GM21529 (cell line): ENCODE data around the gene DNAJB11.
"Not testable (repeated sequence)": the region's sequence is repeated elsewhere in the genome, so short reads cannot be mapped to it uniquely, and the experiment has no call there.

Experiments
- ATAC-seq: cut with Tn5 transposase; IDR thresholded peaks from one replicate; pipeline ENCODE4 v1.9.1; 2021; ENCODE audit not compliant: unreplicated experiment

Gene DNAJB11

DNA sequence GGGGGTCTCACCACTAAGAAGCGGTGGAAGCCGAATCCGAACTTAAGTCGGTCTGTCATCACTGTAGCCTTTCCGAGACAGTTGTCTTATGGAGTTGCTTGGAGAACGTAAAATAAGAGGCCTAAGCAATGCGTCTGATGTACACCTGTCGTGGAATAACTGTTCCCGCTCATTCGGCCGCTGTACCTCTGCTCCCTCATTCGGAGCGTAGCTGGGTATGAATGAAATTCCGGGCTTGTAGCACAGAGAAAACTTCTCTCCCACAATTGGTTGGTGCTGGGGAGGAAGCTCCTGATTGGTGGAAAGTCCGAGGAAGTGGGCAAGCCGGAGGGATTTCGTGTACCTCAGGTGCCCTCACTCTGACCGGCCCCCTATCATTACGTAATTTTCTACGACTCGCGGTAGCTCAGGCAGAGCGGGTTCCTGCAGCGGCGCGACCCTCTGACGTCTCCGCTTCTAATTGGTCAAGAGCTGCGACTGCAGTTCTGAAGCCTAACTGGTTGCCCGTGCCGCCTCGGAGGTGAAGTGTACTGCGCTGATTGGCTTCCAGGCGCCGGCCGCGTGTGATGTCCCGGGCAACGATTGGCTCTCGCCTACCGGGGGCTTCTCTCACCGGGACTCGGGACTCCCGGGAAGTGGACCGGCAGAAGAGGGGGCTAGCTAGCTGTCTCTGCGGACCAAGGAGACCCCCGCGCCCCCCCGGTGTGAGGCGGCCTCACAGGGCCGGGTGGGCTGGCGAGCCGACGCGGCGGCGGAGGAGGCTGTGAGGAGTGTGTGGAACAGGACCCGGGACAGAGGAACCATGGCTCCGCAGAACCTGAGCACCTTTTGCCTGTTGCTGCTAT lies at the start of gene DNAJB11:
Gene DNAJB11 (plus strand): TSS at position 625 of the 845 bp plus-strand sequence. CDS start 178 bp downstream, at position 803.
- peak; percentile 91 for ATAC-seq

DNA sequence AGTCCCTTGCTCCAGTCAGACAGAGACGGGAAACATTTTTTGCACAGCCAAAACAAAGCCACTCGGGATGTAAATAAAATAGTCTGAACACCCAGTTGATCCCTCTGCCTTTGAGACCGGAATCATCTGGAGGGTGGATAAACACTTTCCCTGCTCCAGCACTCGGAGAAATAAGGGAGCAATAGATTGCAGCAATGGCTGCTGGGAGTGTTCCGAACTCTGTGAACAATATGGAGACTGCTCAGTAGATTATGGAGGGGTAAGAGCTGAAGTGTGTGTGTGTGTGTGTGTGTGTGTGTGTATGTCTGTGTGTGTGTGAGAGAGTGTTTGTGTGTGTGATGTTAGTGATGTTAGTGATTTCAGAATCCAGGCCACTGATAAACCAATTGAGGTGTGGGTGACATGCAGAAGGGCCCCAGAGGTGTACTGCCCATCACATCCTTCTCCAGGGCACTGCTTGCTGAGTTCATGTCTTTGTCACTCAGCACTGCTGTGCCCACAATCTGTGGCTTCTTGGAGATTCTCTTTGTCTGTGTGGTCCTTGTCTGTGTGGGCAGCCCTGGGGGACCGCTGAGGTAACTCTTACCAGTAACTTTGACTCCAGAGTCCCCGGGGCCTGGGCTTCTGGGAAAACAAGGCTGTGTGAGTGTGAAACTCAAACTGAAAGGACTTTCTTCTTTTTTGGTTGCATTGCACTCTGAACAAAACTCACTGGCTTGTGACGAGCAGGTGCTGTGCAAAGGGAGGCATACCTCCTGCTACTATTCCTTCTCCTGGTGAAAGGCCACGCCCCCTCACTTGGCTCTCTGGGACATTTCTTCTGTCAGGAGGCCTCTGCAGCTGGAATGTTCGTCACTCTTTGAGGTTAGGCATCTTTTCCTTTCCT lies 49.3 kb upstream of the DNAJB11 start:
- peak; percentile 69 for ATAC-seq

DNA sequence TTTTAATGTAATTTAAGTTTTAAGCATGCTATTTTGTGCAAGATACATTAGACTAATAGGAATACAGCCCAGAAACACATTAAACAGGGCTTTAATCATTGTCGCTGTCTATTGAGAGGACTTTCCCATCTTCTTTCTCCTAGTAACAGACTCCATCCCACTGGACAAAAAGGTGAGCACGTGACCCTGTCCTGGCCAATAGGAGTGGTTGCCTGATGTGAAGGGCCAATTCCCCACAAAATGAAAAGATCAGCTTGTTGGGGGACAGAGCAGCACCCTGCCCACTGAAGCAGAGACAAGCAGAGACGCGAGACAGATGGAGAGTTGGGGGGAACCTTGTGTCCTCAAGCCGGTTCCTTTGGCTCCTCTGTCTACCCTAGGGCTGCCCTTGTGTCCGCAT lies 47.5 kb upstream of the DNAJB11 start:
- ATAC-seq, result no peak

DNA sequence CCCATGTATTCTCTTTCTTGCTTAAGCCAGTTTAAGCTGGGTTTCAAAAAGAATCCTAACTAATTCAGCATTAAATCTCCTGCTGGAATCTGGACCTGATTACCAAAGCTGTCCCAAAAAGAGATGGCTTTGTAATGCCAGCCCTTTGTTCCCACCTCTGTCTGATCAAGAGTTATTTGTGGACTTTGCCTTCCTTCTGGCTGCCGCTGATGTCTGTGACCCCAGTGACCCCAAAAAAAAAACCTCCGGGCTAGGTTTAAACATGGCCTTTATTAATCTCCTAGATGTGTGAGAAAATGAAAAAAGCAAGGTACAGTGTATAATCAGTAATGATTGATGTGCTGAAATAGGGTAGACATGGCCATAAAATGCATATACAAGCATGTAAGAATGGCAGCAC lies 47.1 kb upstream of the DNAJB11 start:
- ATAC-seq, result no peak

- no peak for ATAC-seq
Measured at GRCh38 chr3:186524616-186525015, 45.9 kb upstream of the DNAJB11 start.

DNA sequence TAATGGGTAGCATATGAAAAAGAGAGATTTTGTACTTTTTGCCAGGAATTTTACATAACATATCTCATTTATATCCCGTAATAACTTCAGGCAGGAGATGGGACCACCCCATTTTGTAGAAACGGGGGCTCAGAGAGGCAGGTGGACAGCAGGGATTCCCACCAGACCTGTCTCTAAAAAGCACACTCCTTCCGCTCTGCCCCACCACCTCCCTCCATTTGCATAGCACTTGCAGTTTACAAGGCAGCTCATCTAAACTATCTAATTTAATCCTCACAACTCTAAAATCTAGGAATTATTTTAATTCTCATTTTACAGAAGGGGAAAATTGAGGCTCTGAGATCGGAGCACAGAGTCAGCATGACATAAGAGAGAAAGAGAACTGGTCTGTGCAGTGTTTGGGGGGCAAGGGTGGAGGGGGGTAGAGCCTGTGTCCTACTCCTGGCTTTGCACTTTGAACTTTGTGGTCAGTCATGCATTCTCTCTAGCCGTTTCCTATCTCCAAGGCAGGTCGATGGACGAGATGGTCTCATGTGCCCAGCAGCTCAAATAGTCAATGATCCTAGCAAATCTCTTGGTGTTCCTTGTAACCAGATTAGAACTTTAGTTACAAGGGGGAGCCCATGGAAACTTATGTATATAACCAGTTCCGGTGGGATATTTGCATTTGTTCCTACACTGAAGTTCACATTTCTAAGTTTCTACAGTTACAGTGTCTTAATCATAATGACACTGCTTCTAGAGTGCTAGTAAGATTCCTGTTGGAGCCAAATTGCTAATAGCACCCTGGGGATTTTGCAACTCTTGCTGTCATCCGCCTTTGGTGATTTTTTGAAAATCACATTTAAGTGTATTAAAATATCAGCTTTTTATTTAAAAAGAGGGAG lies 44.9 kb upstream of the DNAJB11 start:
- ATAC-seq, result no peak

DNA sequence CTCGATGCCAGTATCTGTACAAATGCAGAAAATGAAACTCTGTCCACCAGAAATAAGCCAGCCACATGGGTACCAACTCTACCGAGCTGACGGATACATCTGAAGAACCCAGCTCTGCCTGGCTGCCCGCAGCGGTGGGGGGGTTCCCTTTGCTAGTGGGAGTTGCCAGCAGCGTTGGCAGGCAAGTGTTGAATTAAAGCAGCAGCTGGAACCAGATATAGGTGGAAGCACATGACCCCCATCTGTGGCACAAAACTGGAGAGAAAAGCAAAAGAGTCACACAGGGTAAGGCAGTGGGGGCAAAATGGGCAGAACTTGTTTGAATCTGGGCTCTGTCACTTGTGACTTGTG lies 44.3 kb upstream of the DNAJB11 start:
- ATAC-seq, result no peak

- ATAC-seq, result no peak
Measured at GRCh38 chr3:186529201-186529999, 41.1 kb upstream of the DNAJB11 start.

DNA sequence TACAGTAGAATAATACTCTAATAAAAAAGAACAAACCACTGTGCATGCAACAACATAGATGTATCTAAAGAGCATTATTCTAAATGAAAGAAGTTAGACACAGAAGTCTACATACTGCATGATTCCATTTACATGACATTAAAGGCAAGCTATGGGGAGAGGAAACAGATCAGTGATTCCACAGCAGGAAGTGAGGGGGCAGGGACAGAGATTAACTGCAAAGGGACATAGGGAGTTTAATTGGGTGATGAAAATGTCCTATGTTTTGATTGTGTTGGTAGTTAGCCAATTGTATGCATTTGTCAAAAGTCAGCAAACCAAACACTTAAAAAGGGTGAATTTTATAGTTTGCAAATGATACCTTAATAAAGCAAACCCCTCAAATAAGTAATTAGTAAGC lies 40.1 kb upstream of the DNAJB11 start:
- no peak for ATAC-seq

- ATAC-seq, result not testable (repeated sequence)
Measured at GRCh38 chr3:186531694-186532093, 38.8 kb upstream of the DNAJB11 start.

DNA sequence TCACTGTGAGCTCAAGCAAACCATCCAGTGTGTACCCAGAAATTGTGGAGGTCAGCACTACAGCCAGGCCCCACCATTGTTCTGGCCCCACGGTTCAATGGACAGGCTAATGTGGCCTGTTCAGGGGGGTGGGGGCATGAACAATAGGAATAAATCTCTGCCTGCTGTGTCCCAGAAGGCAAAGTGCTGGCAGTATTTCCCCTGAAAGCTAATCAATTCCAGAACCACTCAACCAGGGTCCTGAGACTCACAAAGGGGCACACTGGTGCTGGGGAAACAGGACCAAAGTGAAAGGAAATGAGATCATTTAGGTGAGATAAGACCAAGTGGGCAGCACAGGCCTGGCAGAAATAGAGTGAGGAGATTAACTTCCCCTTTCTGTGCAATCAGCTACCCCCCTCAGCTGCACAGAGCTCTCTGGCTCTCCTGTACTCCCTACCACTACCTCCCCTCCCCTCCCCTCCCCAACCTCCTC lies 37.9 kb upstream of the DNAJB11 start:
- peak; percentile 53 for ATAC-seq

DNA sequence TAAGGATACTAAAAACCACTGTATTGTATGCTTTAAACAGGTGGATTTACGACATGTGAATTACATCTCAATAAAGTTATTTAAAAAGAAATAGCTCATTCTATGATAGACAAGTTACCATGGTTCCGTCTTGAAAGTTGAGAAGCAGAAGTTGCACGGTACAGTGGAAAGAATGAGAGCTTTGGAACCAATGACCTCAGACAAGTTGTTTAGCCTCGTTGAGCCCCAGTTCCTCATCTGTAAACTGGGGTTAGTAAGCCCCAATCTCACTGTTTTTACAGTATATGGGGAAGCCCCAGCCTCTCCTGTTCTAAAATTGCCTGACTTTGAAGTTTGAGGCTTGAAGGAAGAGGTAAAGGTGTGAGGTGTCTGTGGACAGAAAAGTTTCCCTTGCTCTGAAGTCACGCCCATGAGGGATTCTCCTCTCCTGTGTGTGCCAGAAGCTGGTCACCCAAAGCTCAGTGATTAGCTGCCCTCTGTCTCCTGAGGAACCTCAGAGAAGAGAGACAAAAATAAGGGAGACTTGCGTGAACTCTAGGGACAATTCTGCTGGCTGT lies 36.3 kb upstream of the DNAJB11 start:
- ATAC-seq, result peak; percentile 81

DNA sequence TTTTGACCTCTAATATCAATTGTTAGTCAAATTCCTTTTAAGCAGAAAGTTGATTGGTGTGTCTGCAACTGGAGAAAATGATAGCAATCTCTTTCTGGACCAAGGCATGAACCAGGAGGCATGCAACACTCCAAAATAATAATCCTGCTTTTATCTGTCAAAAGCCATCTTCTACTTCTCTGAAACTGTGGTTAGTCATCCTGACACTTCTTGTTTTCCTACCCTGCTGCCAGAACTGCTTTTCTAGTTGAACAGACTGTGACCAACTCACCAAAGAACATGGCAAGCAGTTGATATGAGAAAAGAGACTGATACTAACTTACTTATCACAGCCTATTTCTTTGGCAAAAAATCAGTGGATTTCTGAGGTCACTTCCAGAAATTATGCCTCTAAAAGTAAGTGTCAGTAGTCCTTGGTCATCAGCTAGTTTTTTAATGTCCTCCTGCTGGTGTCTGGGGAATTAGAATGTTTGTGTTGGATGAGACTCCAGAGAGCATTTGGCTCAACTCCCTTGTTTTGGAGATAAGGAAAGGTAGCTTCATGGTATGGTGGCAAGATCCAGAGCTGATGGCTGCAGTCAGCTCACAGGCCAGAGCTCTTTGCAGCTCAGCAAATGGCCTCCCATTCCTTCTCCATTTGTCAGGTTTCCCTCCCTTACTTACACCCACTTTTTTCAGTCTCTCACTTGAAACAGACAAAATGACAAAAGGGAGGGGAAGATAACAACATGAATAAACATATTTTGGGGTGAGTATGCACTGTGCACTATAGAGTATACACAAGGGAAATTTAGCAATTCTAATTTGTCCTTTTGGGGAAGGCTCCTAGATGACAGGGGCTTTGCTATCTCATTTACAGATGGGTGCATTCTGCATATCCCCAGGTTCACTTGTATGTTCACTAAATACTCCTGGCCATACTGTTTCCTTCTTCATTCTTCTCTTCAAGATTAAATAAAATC lies 33.4 kb upstream of the DNAJB11 start:
- no peak for ATAC-seq

GRCh38 chr3:186538779-186539178 lies 31.7 kb upstream of the DNAJB11 start:
- ATAC-seq, result no peak

DNA sequence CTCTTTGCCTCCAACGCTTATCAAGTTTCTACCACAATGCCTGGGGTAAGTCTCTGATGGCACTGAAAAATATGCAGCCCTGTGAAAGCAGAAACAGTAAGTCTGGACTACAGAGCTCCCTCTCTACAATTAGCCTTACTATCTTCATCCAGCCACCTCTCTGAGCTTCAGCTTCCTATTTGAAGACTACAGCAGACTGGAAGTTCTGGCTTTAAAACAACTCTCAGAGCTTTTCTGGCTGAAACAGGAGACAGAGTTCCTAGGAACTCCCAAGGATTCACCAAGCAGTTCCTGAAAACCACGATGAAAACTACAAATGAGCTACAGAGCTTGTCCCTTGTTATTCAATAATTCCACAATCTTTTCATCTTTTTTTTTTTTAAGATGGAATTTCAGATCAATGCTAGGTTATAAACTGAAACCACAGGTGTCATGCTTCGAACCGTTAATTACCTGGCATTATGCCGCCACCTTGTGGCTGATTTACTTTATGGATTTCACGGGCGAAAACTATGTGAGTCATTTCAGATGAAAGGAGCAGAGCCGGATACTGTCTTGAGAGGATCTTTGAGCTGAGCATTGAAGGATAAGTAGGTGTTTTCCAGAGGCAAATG lies 30.2 kb upstream of the DNAJB11 start:
- ATAC-seq, result peak; percentile 46

- ATAC-seq, result no peak
Measured at GRCh38 chr3:186540835-186541226, 29.7 kb upstream of the DNAJB11 start.

- no peak for ATAC-seq
Measured at GRCh38 chr3:186544281-186544680, 26.2 kb upstream of the DNAJB11 start, which contains the start of gene CRYGS. Gene CRYGS (minus strand): TSS chr3:186544380. CDS start chr3:186544326, 54 bp downstream.

- ATAC-seq, result no peak
Measured at GRCh38 chr3:186549497-186549896, 21.0 kb upstream of the DNAJB11 start.
